Hematopoietic multipotent progenitor cell treated with erythropoietin and hydrocortisone succinate and interleukin-3 and kit ligand, for 6 days (in vitro differentiated cells): ENCODE measurements around the gene HUNK.
A peak's percentile ranks its signal among the peaks of the same experiment; 100 is the strongest.
"Not testable (repeated sequence)": the region's sequence is repeated elsewhere in the genome, so short reads cannot be mapped to it uniquely, and the experiment has no call there.

Source experiments
- DNase-seq: peaks from one replicate; pipeline ENCODE4 v3.0.0-alpha.2; 2015

HUNK gene

GRCh38 chr21:31871371-31871770 is 1.4 kb upstream of the HUNK start:
- DNase-seq, result not testable (repeated sequence)

GRCh38 chr21:31872072-31872451 is 758 bp upstream of the HUNK start:
- DNase-seq, result no peak

GRCh38 chr21:31873275-31873695 is 465 bp downstream of the HUNK start:
- no peak for DNase-seq

- peak; percentile 42 for DNase-seq
These were observed 1.1 kb downstream of the HUNK start for GRCh38 chr21:31873696-31874599.

GRCh38 chr21:31874812-31875212 is 2.0 kb downstream of the HUNK start:
- DNase-seq, result no peak

- no peak for DNase-seq
These were observed 2.7 kb downstream of the HUNK start for GRCh38 chr21:31875496-31876015.

GRCh38 chr21:31877463-31877957 is 4.7 kb downstream of the HUNK start:
- DNase-seq, result no peak

- no peak for DNase-seq
These were observed 6.0 kb downstream of the HUNK start for GRCh38 chr21:31878831-31879230.

GRCh38 chr21:31879241-31879650 is 6.4 kb downstream of the HUNK start:
- DNase-seq, result no peak

- no peak for DNase-seq
These were observed 7.1 kb downstream of the HUNK start for GRCh38 chr21:31879911-31880310.

GRCh38 chr21:31880816-31881215 is 8.0 kb downstream of the HUNK start:
- DNase-seq, result no peak

GRCh38 chr21:31882711-31883110 is 9.9 kb downstream of the HUNK start:
- DNase-seq, result no peak

- DNase-seq, result no peak
These were observed 12.3 kb downstream of the HUNK start for GRCh38 chr21:31885146-31885545.

GRCh38 chr21:31886915-31887314 is 14.1 kb downstream of the HUNK start:
- no peak for DNase-seq

GRCh38 chr21:31887391-31887841 is 14.6 kb downstream of the HUNK start:
- DNase-seq, result no peak

GRCh38 chr21:31888936-31889371 is 16.1 kb downstream of the HUNK start:
- no peak for DNase-seq

GRCh38 chr21:31889460-31889859 is 16.6 kb downstream of the HUNK start:
- no peak for DNase-seq

GRCh38 chr21:31892686-31893085 is 19.9 kb downstream of the HUNK start:
- no peak for DNase-seq

GRCh38 chr21:31893851-31894415 is 21.1 kb downstream of the HUNK start:
- DNase-seq, result no peak

- DNase-seq, result no peak
These were observed 21.6 kb downstream of the HUNK start for GRCh38 chr21:31894457-31894856.

- no peak for DNase-seq
These were observed 22.4 kb downstream of the HUNK start for GRCh38 chr21:31895077-31895835.

GRCh38 chr21:31896019-31896418 is 23.2 kb downstream of the HUNK start:
- DNase-seq, result no peak

GRCh38 chr21:31897311-31897710 is 24.5 kb downstream of the HUNK start:
- no peak for DNase-seq
